Prostate gland (tissue), 2 donors: ENCODE measurements around the gene RNF6.

Experiments used
- POLR2A ChIP-seq: fragments of 450-650 bp; IDR thresholded peaks from one replicate; pipeline ENCODE4 v1.6.1; 2016; ENCODE audit warnings: antibody characterized with exemption, mild to moderate bottlenecking
- TF ChIP-seq, protein P1 (sequence below), 4 experiments: fragments of 200-600 bp in 2 of 4; fragments of 450-650 bp in 2 of 4; sonication (generic) in 2 of 4; IDR thresholded peaks; 1 replicate in 3 of 4; 2 replicates in 1 of 4; pipeline ENCODE4 v1.5.1; 2016 to 2019; ENCODE audit warnings: antibody characterized with exemption in 4 of 4, mild to moderate bottlenecking in 2 of 4, moderate library complexity in 2 of 4

GRCh38 chr13:26253787-26254582, 31.9 kb upstream of the RNF6 start, which contains the start of gene CDK8:
- TF ChIP-seq POLR2A = peak; percentile 70
- TF ChIP-seq, protein P1, sequence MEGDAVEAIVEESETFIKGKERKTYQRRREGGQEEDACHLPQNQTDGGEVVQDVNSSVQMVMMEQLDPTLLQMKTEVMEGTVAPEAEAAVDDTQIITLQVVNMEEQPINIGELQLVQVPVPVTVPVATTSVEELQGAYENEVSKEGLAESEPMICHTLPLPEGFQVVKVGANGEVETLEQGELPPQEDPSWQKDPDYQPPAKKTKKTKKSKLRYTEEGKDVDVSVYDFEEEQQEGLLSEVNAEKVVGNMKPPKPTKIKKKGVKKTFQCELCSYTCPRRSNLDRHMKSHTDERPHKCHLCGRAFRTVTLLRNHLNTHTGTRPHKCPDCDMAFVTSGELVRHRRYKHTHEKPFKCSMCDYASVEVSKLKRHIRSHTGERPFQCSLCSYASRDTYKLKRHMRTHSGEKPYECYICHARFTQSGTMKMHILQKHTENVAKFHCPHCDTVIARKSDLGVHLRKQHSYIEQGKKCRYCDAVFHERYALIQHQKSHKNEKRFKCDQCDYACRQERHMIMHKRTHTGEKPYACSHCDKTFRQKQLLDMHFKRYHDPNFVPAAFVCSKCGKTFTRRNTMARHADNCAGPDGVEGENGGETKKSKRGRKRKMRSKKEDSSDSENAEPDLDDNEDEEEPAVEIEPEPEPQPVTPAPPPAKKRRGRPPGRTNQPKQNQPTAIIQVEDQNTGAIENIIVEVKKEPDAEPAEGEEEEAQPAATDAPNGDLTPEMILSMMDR (IDR thresholded peaks at IDR 0.05) = peak in 2 of 4 experiments; percentile 15 to 30
